Measurements from ENCODE around the gene PROK1.

The PROK1 gene

GRCh38 chr1:110418729-110419128 is 32.2 kb upstream of the PROK1 start:
- no peaks in the 10 kb centered on the region for H3K4me1 ChIP-seq (ENCODE audit: control insufficient read depth, insufficient read depth, low read length, poor library complexity, severe bottlenecking)
- 100% methylated on average over 1 of the region's 1 CpG; no CpG with 5 or more reads in 1 of the 2 experiments for WGBS, 2 experiments (ENCODE audit: insufficient coverage in 2 of 2)

GRCh38 chr1:110420023-110420662 is 30.8 kb upstream of the PROK1 start:
- Histone ChIP-seq H3K27ac (ENCODE audit: low read depth, low read length, severe bottlenecking) (no peak overlapping the region), H3K4me3 (ENCODE audit: extremely low read depth, insufficient read depth, low read length, poor library complexity, severe bottlenecking) (no peak overlapping the region), H3K36me3 (ENCODE audit: control insufficient read depth, insufficient read depth, low read length) (no peaks in the 10 kb centered on the region), H3K9me3 (ENCODE audit: control insufficient read depth, low read length) (peaks cover 2% of the 10 kb centered on the region), H3K4me1 (ENCODE audit: control insufficient read depth, insufficient read depth, low read length, poor library complexity, severe bottlenecking) (no peaks in the 10 kb centered on the region)
- 92 to 95% methylated on average over 7 to 8 of the region's 10 CpGs for WGBS, 2 experiments (ENCODE audit: insufficient coverage in 2 of 2)

More at GRCh38 chr1:110418729-110419128, 32.2 kb upstream of the PROK1 start:
- no peaks in the 10 kb centered on the region for H3K36me3 ChIP-seq (ENCODE audit: control insufficient read depth, insufficient read depth, low read length)
- H3K27ac ChIP-seq (ENCODE audit: low read depth, low read length, severe bottlenecking) = no peak overlapping the region
- no peak overlapping the region for H3K4me3 ChIP-seq (ENCODE audit: extremely low read depth, insufficient read depth, low read length, poor library complexity, severe bottlenecking)
- H3K9me3 ChIP-seq (ENCODE audit: control insufficient read depth, low read length) = peaks cover 2% of the 10 kb centered on the region

- H3K4me3 ChIP-seq (ENCODE audit: extremely low read depth, insufficient read depth, low read length, poor library complexity, severe bottlenecking) = no peak overlapping the region
- peaks cover 2% of the 10 kb centered on the region for H3K9me3 ChIP-seq (ENCODE audit: control insufficient read depth, low read length)
- H3K4me1 ChIP-seq (ENCODE audit: control insufficient read depth, insufficient read depth, low read length, poor library complexity, severe bottlenecking) = no peaks in the 10 kb centered on the region
- no peak overlapping the region for H3K27ac ChIP-seq (ENCODE audit: low read depth, low read length, severe bottlenecking)
- WGBS, 2 experiments (ENCODE audit: insufficient coverage in 2 of 2) = 74 to 86% methylated on average over 1 to 2 of the region's 2 CpGs
- no peaks in the 10 kb centered on the region for H3K36me3 ChIP-seq (ENCODE audit: control insufficient read depth, insufficient read depth, low read length)
Measured at GRCh38 chr1:110420874-110421793, 29.8 kb upstream of the PROK1 start.

- no peaks in the 10 kb centered on the region for H3K4me1 ChIP-seq (ENCODE audit: control insufficient read depth, insufficient read depth, low read length, poor library complexity, severe bottlenecking)
- H3K36me3 ChIP-seq (ENCODE audit: control insufficient read depth, insufficient read depth, low read length) = no peaks in the 10 kb centered on the region
- WGBS, 2 experiments (ENCODE audit: insufficient coverage in 2 of 2) = 89 to 100% methylated on average over 1 to 3 of the region's 9 CpGs
- no peak overlapping the region for H3K27ac ChIP-seq (ENCODE audit: low read depth, low read length, severe bottlenecking)
- no peak overlapping the region for H3K4me3 ChIP-seq (ENCODE audit: extremely low read depth, insufficient read depth, low read length, poor library complexity, severe bottlenecking)
- peaks cover 2% of the 10 kb centered on the region for H3K9me3 ChIP-seq (ENCODE audit: control insufficient read depth, low read length)
Measured at GRCh38 chr1:110424699-110425611, 26.0 kb upstream of the PROK1 start.

- Histone ChIP-seq H3K4me1 (ENCODE audit: control insufficient read depth, insufficient read depth, low read length, poor library complexity, severe bottlenecking) (no peaks in the 10 kb centered on the region), H3K36me3 (ENCODE audit: control insufficient read depth, insufficient read depth, low read length) (no peaks in the 10 kb centered on the region), H3K9me3 (ENCODE audit: control insufficient read depth, low read length) (peaks cover 2% of the 10 kb centered on the region), H3K27ac (ENCODE audit: low read depth, low read length, severe bottlenecking) (no peak overlapping the region), H3K4me3 (ENCODE audit: extremely low read depth, insufficient read depth, low read length, poor library complexity, severe bottlenecking) (no peak overlapping the region)
- WGBS, 2 experiments (ENCODE audit: insufficient coverage in 2 of 2) = 84% methylated on average over 8 to 9 of the region's 9 CpGs
Measured at GRCh38 chr1:110425612-110426152, 25.3 kb upstream of the PROK1 start.

DNA sequence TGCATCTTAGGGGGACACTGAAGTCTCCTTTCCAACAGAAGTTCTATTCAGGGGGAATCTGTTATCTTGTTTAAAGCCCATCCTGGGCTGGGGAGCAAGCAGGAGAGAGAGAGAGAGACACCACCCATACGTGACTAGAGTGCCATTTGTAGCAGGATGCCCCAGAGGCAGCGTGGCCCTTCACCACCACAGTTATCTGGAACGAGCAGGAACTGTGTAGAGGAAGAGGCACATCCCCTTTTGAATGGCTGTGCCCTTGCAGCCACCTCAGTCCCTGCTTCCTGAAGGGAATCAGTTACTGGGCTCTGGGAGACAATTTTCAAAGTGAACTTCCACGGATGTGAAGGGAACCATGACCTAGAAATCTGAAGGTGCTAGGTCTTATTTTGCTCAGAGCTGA is 24.1 kb upstream of the PROK1 start:
- Histone ChIP-seq H3K27ac (ENCODE audit: low read depth, low read length, severe bottlenecking) (no peak overlapping the region), H3K4me3 (ENCODE audit: extremely low read depth, insufficient read depth, low read length, poor library complexity, severe bottlenecking) (no peak overlapping the region), H3K4me1 (ENCODE audit: control insufficient read depth, insufficient read depth, low read length, poor library complexity, severe bottlenecking) (no peaks in the 10 kb centered on the region), H3K36me3 (ENCODE audit: control insufficient read depth, insufficient read depth, low read length) (no peaks in the 10 kb centered on the region), H3K9me3 (ENCODE audit: control insufficient read depth, low read length) (peaks cover 2% of the 10 kb centered on the region)
- 85 to 94% methylated on average over 4 of the region's 4 CpGs for WGBS, 2 experiments (ENCODE audit: insufficient coverage in 2 of 2)

DNA sequence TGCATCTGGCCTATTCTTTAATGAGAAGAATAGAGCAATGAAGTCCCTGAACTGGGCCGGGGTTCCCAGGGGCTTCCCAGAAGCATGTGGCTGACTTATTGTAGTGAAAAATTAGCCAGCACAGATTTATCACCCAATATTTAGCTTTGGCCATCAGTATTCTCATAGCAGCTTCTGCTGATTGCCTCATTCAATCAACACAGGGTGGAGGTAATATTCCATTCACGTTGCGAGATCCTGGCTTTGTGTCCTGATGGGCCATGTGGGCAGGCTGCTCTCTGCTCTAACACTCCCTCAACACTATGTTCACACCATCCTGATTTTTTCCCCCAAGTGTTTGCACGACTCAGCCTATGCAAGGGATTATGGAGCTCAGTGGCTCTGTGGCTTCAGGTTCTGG is 22.0 kb upstream of the PROK1 start:
- Histone ChIP-seq H3K4me1 (ENCODE audit: control insufficient read depth, insufficient read depth, low read length, poor library complexity, severe bottlenecking) (peaks cover 10% of the 10 kb centered on the region), H3K9me3 (ENCODE audit: control insufficient read depth, low read length) (no peaks in the 10 kb centered on the region), H3K27ac (ENCODE audit: low read depth, low read length, severe bottlenecking) (no peak overlapping the region), H3K4me3 (ENCODE audit: extremely low read depth, insufficient read depth, low read length, poor library complexity, severe bottlenecking) (no peak overlapping the region), H3K36me3 (ENCODE audit: control insufficient read depth, insufficient read depth, low read length) (no peaks in the 10 kb centered on the region)
- 95 to 100% methylated on average over 2 of the region's 4 CpGs for WGBS, 2 experiments (ENCODE audit: insufficient coverage in 2 of 2)

DNA sequence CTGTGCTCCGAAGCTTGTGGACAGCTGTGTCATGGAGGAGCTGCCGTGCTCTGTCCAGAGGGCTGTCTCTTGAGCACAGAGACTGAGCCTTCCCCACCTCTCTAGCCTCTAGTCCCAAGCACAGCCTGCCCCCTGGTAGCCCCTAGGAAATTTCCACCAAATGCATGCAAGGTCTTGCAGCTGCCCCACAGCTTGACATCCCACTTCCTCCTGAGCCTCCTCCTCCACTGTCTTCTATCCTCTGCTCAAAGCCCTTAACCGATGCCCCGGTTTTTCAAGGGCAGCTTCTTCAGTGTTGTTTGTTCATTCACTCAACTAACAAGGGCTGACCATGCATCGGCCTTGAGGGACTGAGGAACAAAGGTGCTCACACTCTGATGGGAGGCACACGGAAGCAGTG is 20.6 kb upstream of the PROK1 start:
- H3K9me3 ChIP-seq (ENCODE audit: control insufficient read depth, low read length) = no peaks in the 10 kb centered on the region
- WGBS, 2 experiments (ENCODE audit: insufficient coverage in 2 of 2) = 78 to 94% methylated on average over 3 to 6 of the region's 6 CpGs
- H3K4me3 ChIP-seq (ENCODE audit: extremely low read depth, insufficient read depth, low read length, poor library complexity, severe bottlenecking) = no peak overlapping the region
- no peak overlapping the region for H3K27ac ChIP-seq (ENCODE audit: low read depth, low read length, severe bottlenecking)
- H3K4me1 ChIP-seq (ENCODE audit: control insufficient read depth, insufficient read depth, low read length, poor library complexity, severe bottlenecking) = peaks cover 14% of the 10 kb centered on the region
- no peaks in the 10 kb centered on the region for H3K36me3 ChIP-seq (ENCODE audit: control insufficient read depth, insufficient read depth, low read length)

- Histone ChIP-seq H3K4me3 (ENCODE audit: extremely low read depth, insufficient read depth, low read length, poor library complexity, severe bottlenecking) (no peak overlapping the region), H3K4me1 (ENCODE audit: control insufficient read depth, insufficient read depth, low read length, poor library complexity, severe bottlenecking) (peaks cover 15% of the 10 kb centered on the region), H3K27ac (ENCODE audit: low read depth, low read length, severe bottlenecking) (no peak overlapping the region), H3K36me3 (ENCODE audit: control insufficient read depth, insufficient read depth, low read length) (no peaks in the 10 kb centered on the region), H3K9me3 (ENCODE audit: control insufficient read depth, low read length) (no peaks in the 10 kb centered on the region)
- 100% methylated on average over 1 of the region's 4 CpGs; no CpG with 5 or more reads in 1 of the 2 experiments for WGBS, 2 experiments (ENCODE audit: insufficient coverage in 2 of 2)
Measured at GRCh38 chr1:110430901-110431300, 20.0 kb upstream of the PROK1 start.

GRCh38 chr1:110433213-110433612 is 17.7 kb upstream of the PROK1 start:
- H3K4me3 ChIP-seq (ENCODE audit: extremely low read depth, insufficient read depth, low read length, poor library complexity, severe bottlenecking) = no peak overlapping the region
- WGBS, 2 experiments (ENCODE audit: insufficient coverage in 2 of 2) = 85 to 92% methylated on average over 2 of the region's 2 CpGs
- peaks cover 35% of the 10 kb centered on the region for H3K4me1 ChIP-seq (ENCODE audit: control insufficient read depth, insufficient read depth, low read length, poor library complexity, severe bottlenecking)
- H3K36me3 ChIP-seq (ENCODE audit: control insufficient read depth, insufficient read depth, low read length) = no peaks in the 10 kb centered on the region
- H3K27ac ChIP-seq (ENCODE audit: low read depth, low read length, severe bottlenecking) = no peak overlapping the region
- no peaks in the 10 kb centered on the region for H3K9me3 ChIP-seq (ENCODE audit: control insufficient read depth, low read length)
